Measurements from ENCODE around the gene DENND4B.

The DENND4B gene

DNA sequence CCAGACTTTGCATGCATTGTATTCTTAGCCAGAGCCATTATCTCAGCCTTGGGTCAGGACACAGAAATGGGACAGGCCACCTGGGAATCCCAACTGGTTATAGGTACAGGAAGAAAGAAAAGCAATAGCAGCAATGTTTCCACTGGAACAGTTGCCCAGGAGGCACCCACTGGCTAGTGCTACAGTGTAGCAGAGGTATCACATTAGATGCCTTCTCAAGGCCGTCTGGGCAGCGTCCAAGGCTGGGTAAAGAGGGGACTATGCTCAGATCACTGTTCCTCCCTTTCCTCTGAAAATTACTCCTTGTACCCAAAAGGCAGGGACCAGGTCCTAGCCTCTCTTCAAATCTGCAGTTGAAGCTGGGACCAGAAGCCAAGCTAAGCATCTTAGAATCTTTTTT is 23.8 kb upstream of the DENND4B start:
- TF ChIP-seq LEF1 (IDR thresholded peaks at IDR 0.05; ENCODE audit: borderline replicate concordance) (no peak), BHLHE40 (IDR thresholded peaks at IDR 0.05; ENCODE audit: borderline replicate concordance) (no peak), PKNOX1 (IDR thresholded peaks at IDR 0.05) (no peak), HDGF (IDR thresholded peaks at IDR 0.05; ENCODE audit: borderline replicate concordance) (no peak), CTBP1 (IDR thresholded peaks at IDR 0.05; ENCODE audit: borderline replicate concordance) (no peak), SUZ12 (IDR thresholded peaks at IDR 0.05) (no peak), ARNT (IDR thresholded peaks at IDR 0.05) (no peak), ELF4 (IDR thresholded peaks at IDR 0.05) (no peak), SP1 (IDR thresholded peaks at IDR 0.05) (no peak), L3MBTL2 (conservative IDR thresholded peaks at IDR 0.05) (no peak), FOXM1 (IDR thresholded peaks at IDR 0.05; ENCODE audit: borderline replicate concordance) (no peak), FOXK2 (IDR thresholded peaks at IDR 0.05) (no peak), FOXA1 (IDR thresholded peaks at IDR 0.05) (no peak), NFRKB (IDR thresholded peaks at IDR 0.05) (no peak), TARDBP (IDR thresholded peaks at IDR 0.05) (no peak)
- CTCF ChIA-PET = no interaction called here
- POLR2A ChIA-PET = interaction anchor here (1.2 kb wide), 1 partner anchor 20 kb away, joined by 4 read pairs; the partner anchor contains the start of gene RPS27
- no peak for DNase-seq (ENCODE audit: extremely low spot score)

DNA sequence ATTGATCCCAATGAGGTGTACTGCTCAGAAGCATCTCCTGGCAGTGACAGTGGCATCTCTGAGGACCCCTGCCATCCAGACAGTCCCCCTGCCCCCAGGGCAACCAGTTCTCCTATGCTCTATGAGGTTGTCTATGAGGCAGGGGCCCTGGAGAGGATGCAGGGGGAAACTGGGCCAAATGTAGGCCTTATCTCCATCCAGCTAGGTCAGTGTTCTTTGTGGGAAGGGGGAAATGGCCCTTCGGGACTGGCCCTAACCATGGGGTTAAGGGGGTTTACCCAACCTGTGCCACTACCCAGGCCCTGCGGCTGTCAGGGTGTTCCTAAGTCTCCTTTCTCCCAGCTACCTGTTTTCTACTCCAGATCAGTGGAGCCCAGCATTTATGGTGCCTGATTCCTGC is 22.5 kb upstream of the DENND4B start:
- POLR2A ChIA-PET = interaction anchor here (2.7 to 4.8 kb wide), 6 partner anchors 8 to 47 kb away, joined by 14 to 165 read pairs (median 58); partner anchors contain the start of genes CRTC2, GATAD2B, JTB and RAB13
- TF ChIP-seq ELF4 (IDR thresholded peaks at IDR 0.05) (no peak), BHLHE40 (IDR thresholded peaks at IDR 0.05; ENCODE audit: borderline replicate concordance) (no peak), L3MBTL2 (conservative IDR thresholded peaks at IDR 0.05) (no peak), FOXA1 (IDR thresholded peaks at IDR 0.05) (no peak), NFRKB (IDR thresholded peaks at IDR 0.05) (no peak), LEF1 (IDR thresholded peaks at IDR 0.05; ENCODE audit: borderline replicate concordance) (no peak), CTBP1 (IDR thresholded peaks at IDR 0.05; ENCODE audit: borderline replicate concordance) (no peak), HDGF (IDR thresholded peaks at IDR 0.05; ENCODE audit: borderline replicate concordance) (no peak), TARDBP (IDR thresholded peaks at IDR 0.05) (no peak), ARNT (IDR thresholded peaks at IDR 0.05) (no peak), PKNOX1 (IDR thresholded peaks at IDR 0.05) (no peak), FOXK2 (IDR thresholded peaks at IDR 0.05) (no peak)
- CTCF ChIA-PET = interaction anchor here (2.5 kb wide), 1 partner anchor 18 kb away, joined by 14 read pairs; the partner anchor contains the start of gene RAB13
- no peak for DNase-seq (ENCODE audit: extremely low spot score)

- ChIA-PET CTCF (interaction anchor here (0.6 to 2.5 kb wide), 5 partner anchors 9 to 358 kb away, joined by 3 to 14 read pairs (median 3); partner anchors contain the start of genes CRTC2, JTB and RAB13), POLR2A (interaction anchor here (1.4 to 4.8 kb wide), 9 partner anchors 8 to 205 kb away, joined by 3 to 165 read pairs (median 45); partner anchors contain the start of genes CRTC2, GATAD2B, JTB and RAB13)
- TF ChIP-seq FOXK2 (IDR thresholded peaks at IDR 0.05) = no peak
- no peak for TF ChIP-seq ELF4 (IDR thresholded peaks at IDR 0.05)
- no peak for TF ChIP-seq LEF1 (IDR thresholded peaks at IDR 0.05; ENCODE audit: borderline replicate concordance)
- TF ChIP-seq SP1 (IDR thresholded peaks at IDR 0.05) = no peak
- no peak for TF ChIP-seq CTBP1 (IDR thresholded peaks at IDR 0.05; ENCODE audit: borderline replicate concordance)
- no peak for TF ChIP-seq TARDBP (IDR thresholded peaks at IDR 0.05)
- TF ChIP-seq SUZ12 (IDR thresholded peaks at IDR 0.05) = no peak
- TF ChIP-seq FOXM1 (IDR thresholded peaks at IDR 0.05; ENCODE audit: borderline replicate concordance) = no peak
- TF ChIP-seq ZNF384 (IDR thresholded peaks at IDR 0.05) = no peak
- TF ChIP-seq L3MBTL2 (conservative IDR thresholded peaks at IDR 0.05) = no peak
- no peak for TF ChIP-seq HDGF (IDR thresholded peaks at IDR 0.05; ENCODE audit: borderline replicate concordance)
- no peak for TF ChIP-seq BHLHE40 (IDR thresholded peaks at IDR 0.05; ENCODE audit: borderline replicate concordance)
- no peak for TF ChIP-seq FOXA1 (IDR thresholded peaks at IDR 0.05)
- no peak for TF ChIP-seq ARNT (IDR thresholded peaks at IDR 0.05)
- no peak for TF ChIP-seq NFRKB (IDR thresholded peaks at IDR 0.05)
- no peak for TF ChIP-seq PKNOX1 (IDR thresholded peaks at IDR 0.05)
- DNase-seq (ENCODE audit: extremely low spot score) = no peak
Measured at GRCh38 chr1:153968408-153968807, 21.9 kb upstream of the DENND4B start.

DNA sequence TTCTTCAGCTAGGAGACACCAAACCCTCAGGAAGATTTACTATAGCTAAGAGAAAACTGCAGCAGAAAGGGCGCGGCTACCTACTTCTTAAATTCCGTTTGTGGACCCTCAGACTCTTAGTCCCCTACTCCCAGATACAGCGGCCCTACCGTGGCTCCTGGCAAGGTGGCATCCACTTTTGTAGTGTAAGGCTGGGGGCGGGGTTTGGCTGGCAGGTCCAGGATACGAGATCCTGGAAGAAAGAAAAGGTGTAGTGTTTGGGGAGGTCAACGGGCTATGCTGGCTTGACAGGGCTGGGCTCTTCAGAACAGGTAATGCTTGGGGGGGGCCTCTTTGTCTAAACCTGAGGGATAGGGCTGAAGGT is 21.5 kb upstream of the DENND4B start:
- no peak for DNase-seq (ENCODE audit: extremely low spot score)
- CTCF ChIA-PET = interaction anchor here (0.6 to 2.5 kb wide), 6 partner anchors 9 to 358 kb away, joined by 3 to 14 read pairs (median 4); partner anchors contain the start of genes CRTC2, JTB and RAB13
- POLR2A ChIA-PET = interaction anchor here (1.0 to 4.8 kb wide), 25 partner anchors 9 to 470 kb away, joined by 3 to 165 read pairs (median 5); partner anchors contain the start of genes CHTOP, CRTC2, DENND4B and GATAD2B
- TF ChIP-seq CTBP1 (IDR thresholded peaks at IDR 0.05; ENCODE audit: borderline replicate concordance) (no peak), NFRKB (IDR thresholded peaks at IDR 0.05) (no peak), L3MBTL2 (conservative IDR thresholded peaks at IDR 0.05) (no peak), TARDBP (IDR thresholded peaks at IDR 0.05) (no peak), HDGF (IDR thresholded peaks at IDR 0.05; ENCODE audit: borderline replicate concordance) (no peak), ARNT (IDR thresholded peaks at IDR 0.05) (no peak), ZNF384 (IDR thresholded peaks at IDR 0.05) (no peak), BHLHE40 (IDR thresholded peaks at IDR 0.05; ENCODE audit: borderline replicate concordance) (no peak), FOXM1 (IDR thresholded peaks at IDR 0.05; ENCODE audit: borderline replicate concordance) (no peak), FOXA1 (IDR thresholded peaks at IDR 0.05) (no peak), ELF4 (IDR thresholded peaks at IDR 0.05) (no peak), LEF1 (IDR thresholded peaks at IDR 0.05; ENCODE audit: borderline replicate concordance) (no peak), SUZ12 (IDR thresholded peaks at IDR 0.05) (no peak)

DNA sequence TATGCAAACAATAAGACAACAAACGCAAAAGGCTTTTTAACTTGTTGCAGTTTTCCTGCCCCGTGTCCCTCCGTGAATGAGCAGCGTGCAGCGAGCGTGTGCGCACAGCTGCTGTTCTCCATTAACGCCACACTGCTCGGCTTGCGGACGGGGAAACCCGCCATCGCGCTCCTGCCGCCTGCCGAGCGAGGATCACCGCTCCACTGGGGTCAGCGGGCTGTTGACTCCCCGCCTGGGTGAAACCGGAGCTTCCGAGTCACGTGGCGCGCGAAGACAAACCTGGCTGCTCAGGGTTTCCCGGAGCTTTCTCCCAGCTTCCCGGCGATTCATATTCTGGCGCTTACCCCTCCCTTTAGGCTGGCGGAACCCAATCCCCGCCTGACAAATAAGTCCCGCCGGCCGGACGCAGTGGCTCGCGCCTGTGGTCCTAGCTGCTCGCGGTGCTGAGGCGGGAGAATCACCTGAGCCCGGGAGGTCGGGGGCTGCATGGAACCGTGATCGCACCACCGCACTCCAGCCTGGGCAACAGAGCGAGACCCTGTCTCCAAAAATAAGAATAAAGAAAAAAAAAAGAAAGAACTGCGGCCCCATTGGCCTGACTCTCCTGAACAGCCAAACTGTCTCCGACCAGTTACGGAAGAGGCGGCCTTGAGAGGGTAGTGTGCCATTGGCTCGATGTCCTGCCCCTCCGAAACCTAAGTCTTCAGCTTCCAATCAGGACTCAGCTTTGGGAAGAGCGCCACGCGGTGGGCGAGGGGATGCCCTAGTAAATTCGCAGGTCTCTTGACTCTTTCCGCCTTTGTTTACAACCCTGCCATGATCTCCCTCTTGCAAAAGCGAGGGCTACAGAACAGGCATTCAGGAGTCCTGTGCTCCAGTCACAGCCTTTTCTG is 20.8 kb upstream of the DENND4B start, which contains the start of gene CREB3L4:
CREB3L4 (plus strand) TSS at position 796 of the 893 bp plus-strand sequence. CDS start 624 bp downstream, outside the sequence.
- ChIA-PET POLR2A (interaction anchor here (0.5 to 4.8 kb wide), 37 partner anchors 10 to 470 kb away, joined by 3 to 165 read pairs (median 4); partner anchors contain the start of genes CHTOP, CRTC2, DENND4B and GATAD2B), CTCF (interaction anchor here (0.6 to 2.5 kb wide), 6 partner anchors 9 to 170 kb away, joined by 3 to 14 read pairs (median 4); partner anchors contain the start of genes CRTC2, JTB and RAB13)
- peak; percentile 91 for DNase-seq (ENCODE audit: extremely low spot score)
- no peak for TF ChIP-seq ARNT (IDR thresholded peaks at IDR 0.05)
- no peak for TF ChIP-seq BHLHE40 (IDR thresholded peaks at IDR 0.05; ENCODE audit: borderline replicate concordance)
- peak; percentile 38; the same call in 1 of the 2 replicates for TF ChIP-seq ELF4 (IDR thresholded peaks at IDR 0.05)
- no peak for TF ChIP-seq HDGF (IDR thresholded peaks at IDR 0.05; ENCODE audit: borderline replicate concordance)
- TF ChIP-seq ZNF384 (IDR thresholded peaks at IDR 0.05) = peak; percentile 98
- TF ChIP-seq L3MBTL2 (conservative IDR thresholded peaks at IDR 0.05) = peak; percentile 93
- peak; percentile 100 for TF ChIP-seq PKNOX1 (IDR thresholded peaks at IDR 0.05)
